NCI-H2029 (cell line): ENCODE measurements around the gene TBC1D9.

Source experiments
- DNase-seq: peaks from one replicate; lab custom pipeline; 2025; lab: John Stamatoyannopoulos, UW

The TBC1D9 gene

DNA sequence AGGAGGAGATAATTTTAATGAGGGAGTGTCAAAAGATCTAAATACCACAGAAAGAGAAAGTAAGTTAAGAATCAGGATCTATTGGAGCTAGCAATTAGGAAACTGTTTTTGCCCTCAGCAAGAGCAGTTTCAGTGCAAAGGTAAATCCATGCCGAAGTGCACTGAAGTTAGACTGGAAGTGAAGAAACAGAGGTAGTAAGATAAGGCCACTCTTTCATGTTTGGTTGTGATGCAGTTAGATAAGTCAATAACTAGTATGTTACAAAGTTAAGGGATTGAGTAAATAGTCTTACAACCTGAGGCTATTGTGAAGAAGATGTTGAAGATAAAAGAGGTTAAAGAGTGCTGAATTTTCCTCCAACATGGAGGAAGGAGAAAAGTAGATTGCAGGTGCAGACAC lies 140.7 kb downstream of the TBC1D9 start:
- DNase-seq, result no peak

DNA sequence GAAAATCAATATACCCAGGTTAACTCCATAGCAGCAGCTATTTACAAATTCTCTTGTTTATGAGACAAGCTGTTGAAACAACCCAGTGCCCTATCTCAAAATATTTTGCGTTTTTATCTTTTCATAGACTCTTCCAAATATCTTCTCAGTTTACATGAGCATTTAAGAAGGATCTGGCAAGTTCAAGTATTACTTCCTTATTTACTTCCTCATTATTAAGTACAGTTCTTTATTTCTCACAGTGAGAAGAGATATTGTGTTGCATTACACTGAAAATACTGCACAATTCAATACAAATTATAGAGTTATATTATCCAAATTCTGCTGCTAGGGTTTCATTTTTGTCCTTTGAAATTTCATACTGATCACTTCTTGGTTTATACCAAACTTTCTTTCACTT lies 143.8 kb downstream of the TBC1D9 start:
- no peak for DNase-seq

DNA sequence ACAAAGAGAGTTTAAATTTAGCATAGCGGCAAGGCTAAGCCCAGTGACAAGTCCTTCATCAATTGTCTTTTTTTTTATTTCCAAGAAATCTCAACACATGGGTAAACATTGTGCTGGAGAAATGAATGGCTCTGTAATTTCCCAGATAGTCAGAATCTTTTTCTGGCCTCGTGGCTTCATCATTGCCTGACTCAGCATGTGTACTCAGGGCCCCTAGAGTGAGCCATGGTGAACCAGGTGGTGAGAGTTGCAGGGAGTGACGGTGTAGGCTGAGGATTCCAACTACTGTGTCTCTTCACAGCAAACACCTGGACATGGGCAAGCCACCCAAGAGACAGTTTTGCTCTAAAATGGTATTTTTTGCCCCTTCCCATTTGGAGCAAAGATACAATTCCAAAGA lies 144.3 kb downstream of the TBC1D9 start:
- no peak for DNase-seq

GRCh38 chr4:140609548-140610425 lies 146.4 kb downstream of the TBC1D9 start:
- DNase-seq, result peak; percentile 74

- DNase-seq, result no peak
Observed at GRCh38 chr4:140607852-140608251, 148.3 kb downstream of the TBC1D9 start.

DNA sequence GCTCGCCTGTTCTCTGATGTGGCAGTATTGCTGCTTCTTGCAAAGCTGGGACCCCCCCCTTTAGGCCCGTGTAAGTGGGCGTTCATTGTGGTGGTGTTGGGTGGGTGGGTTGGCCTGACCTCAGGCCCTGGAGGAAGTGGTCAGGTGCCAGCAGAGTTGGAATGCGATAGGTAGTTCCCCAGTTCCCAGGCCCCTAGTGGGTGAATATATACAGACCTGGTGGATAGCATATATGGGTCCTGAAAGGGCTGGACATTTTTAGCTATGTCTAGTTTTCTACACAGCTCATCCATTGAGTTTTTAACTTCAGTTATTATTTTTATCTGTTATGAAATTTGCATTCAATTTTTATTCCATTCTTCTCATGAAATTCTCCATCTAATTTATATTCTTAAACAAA lies 151.6 kb downstream of the TBC1D9 start:
- DNase-seq, result no peak

- DNase-seq, result no peak
Observed at GRCh38 chr4:140603286-140603685, 152.9 kb downstream of the TBC1D9 start.

GRCh38 chr4:140602714-140603113 lies 153.5 kb downstream of the TBC1D9 start:
- DNase-seq, result no peak

- DNase-seq, result no peak
Observed at GRCh38 chr4:140600408-140600807, 155.8 kb downstream of the TBC1D9 start.

GRCh38 chr4:140595065-140595464 lies 161.1 kb downstream of the TBC1D9 start:
- DNase-seq, result peak; percentile 75

DNA sequence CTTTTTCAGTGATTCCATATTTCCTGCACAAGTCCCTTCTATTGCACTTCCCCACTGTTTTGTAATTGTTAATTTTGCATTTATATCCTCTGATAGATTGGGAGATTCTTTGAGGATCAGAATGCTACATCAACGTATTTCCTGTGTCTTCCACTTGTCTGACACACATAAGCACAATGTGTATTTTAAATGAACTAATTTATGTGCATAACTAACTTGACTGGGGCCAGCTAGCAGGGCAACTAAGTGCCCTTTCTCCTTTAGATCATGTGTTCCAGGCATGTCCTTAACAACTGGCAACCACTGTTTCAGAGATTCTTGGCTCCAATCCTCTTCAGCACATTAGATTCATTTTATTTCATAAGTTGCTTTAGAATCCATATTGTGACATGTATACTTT lies 171.7 kb downstream of the TBC1D9 start:
- no peak for DNase-seq

DNA sequence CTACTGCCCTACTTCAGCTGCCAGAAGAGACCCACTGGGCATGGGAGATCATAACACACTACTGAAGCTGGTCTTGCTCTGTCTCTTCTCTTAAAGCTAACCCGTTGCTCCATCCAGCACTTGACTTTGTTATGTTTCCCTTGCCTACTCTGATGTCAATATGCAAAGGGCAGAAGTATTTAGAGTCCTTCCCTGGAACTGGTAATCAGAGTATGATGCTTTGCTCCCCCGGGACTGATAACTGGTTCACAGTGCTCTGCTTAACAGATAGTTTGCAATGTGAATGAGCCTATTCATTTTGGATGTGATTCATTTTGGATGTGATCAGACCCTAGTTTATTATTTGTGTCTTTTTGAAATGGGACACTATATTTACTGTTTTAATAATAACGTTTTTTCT lies 175.1 kb downstream of the TBC1D9 start:
- DNase-seq, result no peak

DNA sequence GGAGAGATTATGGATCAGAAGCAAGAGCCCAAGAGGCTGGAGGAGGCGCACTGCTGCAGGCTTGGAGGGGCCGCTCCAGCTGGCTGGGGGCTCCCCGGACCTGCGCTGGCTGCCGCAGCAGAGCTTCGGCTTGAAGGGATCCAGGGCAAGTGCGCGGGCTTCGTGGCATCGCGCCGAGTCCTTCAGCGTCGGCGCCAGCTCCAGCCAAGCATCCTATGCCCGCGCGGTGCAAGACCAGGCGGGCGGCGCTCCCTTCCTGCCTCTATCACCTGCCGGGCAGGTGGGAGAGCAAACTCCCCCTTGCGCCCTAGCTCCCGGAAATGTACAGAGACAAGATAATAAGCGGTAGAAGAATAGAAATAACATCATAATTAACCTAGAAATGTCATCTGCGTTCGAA lies 176.9 kb downstream of the TBC1D9 start:
- DNase-seq, result peak; percentile 28

GRCh38 chr4:140575489-140575888 lies 180.7 kb downstream of the TBC1D9 start:
- no peak for DNase-seq

GRCh38 chr4:140571620-140572019 lies 184.6 kb downstream of the TBC1D9 start:
- no peak for DNase-seq
